Astrocyte (in vitro differentiated cells and primary cell): Measurements from ENCODE around the gene CCT4. TPM values are rescaled to one million over a fixed set of nuclear protein-coding genes. Genes with fewer than 3 reads are reported as not detected.

ENCODE experiments used
- DNase-seq: peaks from one replicate; pipeline ENCODE4 v3.0.0-alpha.2; 2010; ENCODE audit warnings: low read depth
- FAIRE-seq: peaks from 2 replicates; lab custom pipeline; 2011; peaks lifted over from hg19 to GRCh38; lab: Jason Lieb, UNC
- H2AFZ ChIP-seq: 2 replicates; pipeline ENCODE4 v1.6.0; 2012; ENCODE audit warnings: low read depth, low read length, inconsistent platforms
- H3K27ac ChIP-seq: 2 replicates; pipeline ENCODE4 v1.5.1; 2011; ENCODE audit warnings: low read depth, low read length, inconsistent platforms
- H3K27me3 ChIP-seq: 2 replicates; pipeline ENCODE4 v1.6.0; 2011; ENCODE audit warnings: low read length, inconsistent platforms; ENCODE audit not compliant: insufficient read depth
- H3K36me3 ChIP-seq: 2 replicates; pipeline ENCODE4 v1.5.1; 2011; ENCODE audit warnings: low read length, inconsistent platforms; ENCODE audit not compliant: insufficient read depth
- H3K4me1 ChIP-seq: 2 replicates; pipeline ENCODE4 v1.5.1; 2011; ENCODE audit warnings: low read length, inconsistent platforms; ENCODE audit not compliant: insufficient read depth
- H3K4me2 ChIP-seq: 2 replicates; pipeline ENCODE4 v1.6.0; 2012; ENCODE audit warnings: low read length, inconsistent platforms
- H3K4me3 ChIP-seq: 2 replicates; pipeline ENCODE4 v1.5.1; 2011; ENCODE audit warnings: low read depth, mild to moderate bottlenecking, low read length, inconsistent platforms; ENCODE audit not compliant: insufficient read depth
- H3K79me2 ChIP-seq: 2 replicates; pipeline ENCODE4 v1.6.0; 2012; ENCODE audit warnings: mild to moderate bottlenecking, low read length, inconsistent platforms; ENCODE audit not compliant: insufficient read depth
- H3K9ac ChIP-seq: 2 replicates; pipeline ENCODE4 v1.6.0; 2012; ENCODE audit warnings: mild to moderate bottlenecking, low read length, inconsistent platforms
- H3K9me3 ChIP-seq: 2 replicates; pipeline ENCODE4 v1.5.1; 2012; ENCODE audit warnings: low read depth, mild to moderate bottlenecking, low read length, inconsistent platforms; ENCODE audit not compliant: insufficient read depth
- H4K20me1 ChIP-seq: 2 replicates; pipeline ENCODE4 v1.6.0; 2012; ENCODE audit warnings: low read length, inconsistent platforms; ENCODE audit not compliant: insufficient read depth
- H3K27ac Mint-ChIP-seq: one replicate; pipeline ENCODE4 v1.8.0; 2021; ENCODE audit warnings: mild to moderate bottlenecking, mixed read lengths; ENCODE audit not compliant: unreplicated experiment
- H3K27me3 Mint-ChIP-seq: one replicate; pipeline ENCODE4 v1.8.0; 2021; ENCODE audit warnings: low read depth, mixed read lengths; ENCODE audit not compliant: unreplicated experiment
- H3K36me3 Mint-ChIP-seq: one replicate; pipeline ENCODE4 v1.8.0; 2021; ENCODE audit warnings: low read depth, mixed read lengths; ENCODE audit not compliant: unreplicated experiment
- H3K4me1 Mint-ChIP-seq: one replicate; pipeline ENCODE4 v1.8.0; 2021; ENCODE audit warnings: low read depth, mixed read lengths; ENCODE audit not compliant: unreplicated experiment
- H3K4me3 Mint-ChIP-seq: one replicate; pipeline ENCODE4 v1.8.0; 2021; ENCODE audit warnings: mild to moderate bottlenecking, moderate library complexity, mixed read lengths; ENCODE audit not compliant: unreplicated experiment
- H3K9me3 Mint-ChIP-seq: one replicate; pipeline ENCODE4 v1.8.0; 2021; ENCODE audit warnings: mild to moderate bottlenecking, mixed read lengths; ENCODE audit not compliant: unreplicated experiment
- CTCF ChIP-seq: IDR thresholded peaks from 2 replicates; pipeline ENCODE4 v1.5.1; 2011; ENCODE audit warnings: low read depth, mild to moderate bottlenecking, inconsistent platforms, low read length, moderate library complexity; ENCODE audit not compliant: insufficient read depth
- EZH2 ChIP-seq: IDR thresholded peaks from 2 replicates; pipeline ENCODE4 v1.6.1; 2012; ENCODE audit warnings: mild to moderate bottlenecking, low read length, inconsistent platforms; ENCODE audit not compliant: insufficient read depth
- total RNA-seq: library from RNA; stranded (reverse); gene quantifications from 2 replicates; pipeline ENCODE4 v1.2.1, GENCODE V29; 2021

The CCT4 gene
- total RNA-seq, 1 donor from 2014 or later, result 220 TPM

GRCh38 chr2:61911510-61911909 lies 23.1 kb upstream of the CCT4 start:
- Histone ChIP-seq H4K20me1 (peaks cover 9% of the 10 kb centered on the region), H3K9me3 (no peaks in the 10 kb centered on the region), H3K27me3 (no peaks in the 10 kb centered on the region), H3K4me2 (no peak overlapping the region), H3K4me1 (peaks cover 3% of the 10 kb centered on the region), H3K9ac (no peak overlapping the region), H3K4me3 (no peak overlapping the region), H3K79me2 (peaks cover 35% of the 10 kb centered on the region), H2AFZ (no peak overlapping the region), H3K27ac (no peak overlapping the region), H3K36me3 (no peaks in the 10 kb centered on the region)
- H3K36me3 Mint-ChIP-seq, result no peaks in the 10 kb centered on the region
- H3K4me1 Mint-ChIP-seq, result no peaks in the 10 kb centered on the region
- no peak overlapping the region for H3K27ac Mint-ChIP-seq
- H3K9me3 Mint-ChIP-seq, result no peaks in the 10 kb centered on the region
- DNase-seq, result no peak
- TF ChIP-seq CTCF (no peak), EZH2 (no peak)
- no peak for FAIRE-seq
- H3K27me3 Mint-ChIP-seq, result no peaks in the 10 kb centered on the region
- H3K4me3 Mint-ChIP-seq, result no peak overlapping the region

- H3K4me3 Mint-ChIP-seq, result no peak overlapping the region
- H3K27ac Mint-ChIP-seq, result no peak overlapping the region
- H3K9me3 ChIP-seq, result no peaks in the 10 kb centered on the region
- H3K4me2 ChIP-seq, result no peak overlapping the region
- peaks cover 9% of the 10 kb centered on the region for H4K20me1 ChIP-seq
- no peaks in the 10 kb centered on the region for H3K36me3 Mint-ChIP-seq
- H3K4me1 ChIP-seq, result peaks cover 3% of the 10 kb centered on the region
- H3K4me3 ChIP-seq, result no peak overlapping the region
- no peaks in the 10 kb centered on the region for H3K9me3 Mint-ChIP-seq
- no peak overlapping the region for H3K9ac ChIP-seq
- no peaks in the 10 kb centered on the region for H3K36me3 ChIP-seq
- no peaks in the 10 kb centered on the region for H3K4me1 Mint-ChIP-seq
- peaks cover 44% of the 10 kb centered on the region for H3K79me2 ChIP-seq
- no peaks in the 10 kb centered on the region for H3K27me3 ChIP-seq
- H2AFZ ChIP-seq, result no peak overlapping the region
- no peak overlapping the region for H3K27ac ChIP-seq
- FAIRE-seq, result no peak
- DNase-seq, result no peak
- no peak for TF ChIP-seq CTCF
- H3K27me3 Mint-ChIP-seq, result no peaks in the 10 kb centered on the region
Measured at GRCh38 chr2:61910603-61911002, 22.1 kb upstream of the CCT4 start.

GRCh38 chr2:61909116-61909515 lies 20.7 kb upstream of the CCT4 start:
- no peaks in the 10 kb centered on the region for H3K27me3 Mint-ChIP-seq
- no peak overlapping the region for H3K27ac ChIP-seq
- FAIRE-seq, result no peak

More at GRCh38 chr2:61909116-61909515, 20.7 kb upstream of the CCT4 start:
- peaks cover 3% of the 10 kb centered on the region for H3K4me1 ChIP-seq
- H3K4me2 ChIP-seq, result no peak overlapping the region
- H3K27me3 ChIP-seq, result no peaks in the 10 kb centered on the region
- peaks cover 9% of the 10 kb centered on the region for H4K20me1 ChIP-seq
- H3K79me2 ChIP-seq, result peaks cover 50% of the 10 kb centered on the region
- Mint-ChIP-seq H3K9me3 (no peaks in the 10 kb centered on the region), H3K4me3 (no peak overlapping the region), H3K27ac (no peak overlapping the region), H3K4me1 (no peaks in the 10 kb centered on the region), H3K36me3 (no peaks in the 10 kb centered on the region)
- TF ChIP-seq EZH2 (no peak), CTCF (no peak)
- H3K36me3 ChIP-seq, result no peaks in the 10 kb centered on the region
- H3K9me3 ChIP-seq, result no peaks in the 10 kb centered on the region
- H3K4me3 ChIP-seq, result no peak overlapping the region
- no peak overlapping the region for H2AFZ ChIP-seq
- no peak overlapping the region for H3K9ac ChIP-seq
- no peak for DNase-seq
